HepG2 (cell line): ENCODE measurements around the gene TIMM17A. TPM values are rescaled to one million over a fixed set of nuclear protein-coding genes. Genes with fewer than 3 reads are reported as not detected.

Experiments
- ATAC-seq: fragments of 200-7000 bp; cut with Tn5 transposase; 3 replicates; pipeline ENCODE4 v1.9.1; 2020; ENCODE audit warnings: mild to moderate bottlenecking, moderate library complexity
- BruUV-seq: library from RNA; stranded (reverse); fragments of 400-500 nt; replicated peaks from 2 replicates; lab custom pipeline; 2021; lab: Mats Ljungman, UMichigan
- CTCF ChIA-PET: fragments of 300-600 bp; formaldehyde crosslinking; extraction: SDS; loops from one replicate; lab custom pipeline; 2021; ENCODE audit warnings: low total read pairs, inconsistent platforms, low intra/inter-chr PET ratio; lab: Yijun Ruan, JAX
- POLR2A ChIA-PET: fragments of 350-600 bp; sonication (Branson Sonifier 250); formaldehyde crosslinking; loops from one replicate; lab custom pipeline; 2020; ENCODE audit warnings: antibody characterized with exemption, inconsistent platforms; lab: Yijun Ruan, JAX
- DNase-seq: peaks from one replicate; pipeline ENCODE4 v3.0.0-alpha.2; 2015; ENCODE audit warnings: low spot score
- FAIRE-seq: peaks from 3 replicates; lab custom pipeline; 2011; peaks lifted over from hg19 to GRCh38; lab: Jason Lieb, UNC
- H2AFZ ChIP-seq: one replicate; pipeline ENCODE4 v1.6.1; 2011; ENCODE audit warnings: low read length, inconsistent platforms
- H3K27ac ChIP-seq: fragments of 300-600 bp; 3 replicates; pipeline ENCODE4 v1.8.0; 2011; ENCODE audit warnings: mixed run types, mild to moderate bottlenecking, mixed read lengths, low read length, inconsistent platforms; ENCODE audit not compliant: insufficient read depth; ENCODE audit errors: extremely low read length
- H3K27me3 ChIP-seq, 2 experiments: fragments of 200-600 bp in 1 of 2; 2 replicates in 1 of 2; 3 replicates in 1 of 2; pipeline versions ENCODE4 v1.6.0 to v1.8.0; 2011; ENCODE audit warnings: low read length in 2 of 2, mild to moderate bottlenecking in 2 of 2, moderate library complexity in 2 of 2, inconsistent platforms in 1 of 2; ENCODE audit not compliant: insufficient read depth in 2 of 2, control insufficient read depth in 1 of 2
- H3K36me3 ChIP-seq, 2 experiments: fragments of 200-600 bp in 1 of 2; replicated peaks in 1 of 2; 2 replicates in 1 of 2; 3 replicates in 1 of 2; pipeline versions ENCODE4 v1.5.1 to v1.8.0; 2011; ENCODE audit warnings: low read length in 2 of 2, inconsistent platforms in 1 of 2; ENCODE audit not compliant: insufficient read depth in 2 of 2, control insufficient read depth in 1 of 2
- H3K4me1 ChIP-seq: 2 replicates; pipeline ENCODE4 v1.5.1; 2012; ENCODE audit warnings: low read length, inconsistent platforms; ENCODE audit not compliant: insufficient read depth
- H3K4me2 ChIP-seq: 2 replicates; pipeline ENCODE4 v1.6.0; 2011; ENCODE audit warnings: low read depth, low read length, inconsistent platforms
- H3K4me3 ChIP-seq, 3 experiments: fragments of 200-600 bp in 1 of 3; sonication (generic), shearing (Covaris generic) in 1 of 3; replicated peaks in 1 of 3; 2 replicates each; pipeline ENCODE4 v1.5.1; 2011 to 2016; ENCODE audit warnings: low read length in 3 of 3, inconsistent platforms in 2 of 3, low read depth in 2 of 3, mild to moderate bottlenecking in 2 of 3, control low read depth in 1 of 3, mixed read lengths in 1 of 3; ENCODE audit not compliant: insufficient read depth in 1 of 3
- H3K79me2 ChIP-seq: one replicate; pipeline ENCODE4 v1.6.1; 2011; ENCODE audit warnings: low read length, inconsistent platforms; ENCODE audit not compliant: insufficient read depth
- H3K9ac ChIP-seq: 2 replicates; pipeline ENCODE4 v1.6.0; 2011; ENCODE audit warnings: mild to moderate bottlenecking, low read depth, low read length, inconsistent platforms; ENCODE audit not compliant: insufficient read depth
- H3K9me3 ChIP-seq: 2 replicates; pipeline ENCODE4 v1.5.1; 2012; ENCODE audit warnings: mild to moderate bottlenecking, low read length
- H4K20me1 ChIP-seq: 2 replicates; pipeline ENCODE4 v1.6.0; 2011; ENCODE audit warnings: inconsistent platforms, mild to moderate bottlenecking, low read length, moderate library complexity; ENCODE audit not compliant: insufficient read depth
- BCLAF1 ChIP-seq: fragments of 450-650 bp; IDR thresholded peaks from 2 replicates; pipeline ENCODE4 v1.6.1; 2017; ENCODE audit warnings: mild to moderate bottlenecking
- CCDC6 ChIP-seq: sonication (generic); formaldehyde crosslinking; IDR thresholded peaks from 2 replicates; pipeline ENCODE4 v1.8.1; 2022; ENCODE audit warnings: mild to moderate bottlenecking, missing genetic modification reagents, moderate library complexity
- FOSL2 ChIP-seq: sonication (generic); formaldehyde crosslinking; IDR thresholded peaks from 2 replicates; pipeline ENCODE4 v1.4.0; 2020; ENCODE audit warnings: missing genetic modification reagents
- FOXK1 ChIP-seq: sonication (generic); formaldehyde crosslinking; IDR thresholded peaks from 2 replicates; pipeline ENCODE4 v1.4.0; 2020; ENCODE audit warnings: low read depth, missing genetic modification reagents, borderline replicate concordance
- IRF2 ChIP-seq: IDR thresholded peaks from 2 replicates; pipeline ENCODE4 v1.6.1; 2018; ENCODE audit warnings: missing genetic modification reagents, missing compliant biosample characterization
- KLF12 ChIP-seq: sonication (generic); formaldehyde crosslinking; IDR thresholded peaks from 2 replicates; pipeline ENCODE4 v1.4.0; 2020; ENCODE audit warnings: missing genetic modification reagents, borderline replicate concordance
- NBN ChIP-seq: fragments of 450-650 bp; conservative IDR thresholded peaks from 2 replicates; pipeline ENCODE4 v1.6.1; 2017
- NCOR1 ChIP-seq: fragments of 200-600 bp; sonication (generic); IDR thresholded peaks from 2 replicates; pipeline ENCODE4 v1.7.0; 2017; ENCODE audit warnings: antibody characterized with exemption, low read length, borderline replicate concordance
- NR1H2 ChIP-seq: sonication (generic); formaldehyde crosslinking; IDR thresholded peaks from 2 replicates; pipeline ENCODE4 v1.8.1; 2022; ENCODE audit warnings: low read depth, missing genetic modification reagents, borderline replicate concordance
- RNF219 ChIP-seq: sonication (generic); formaldehyde crosslinking; IDR thresholded peaks from 2 replicates; pipeline ENCODE4 v1.5.0; 2020; ENCODE audit warnings: mild to moderate bottlenecking, missing genetic modification reagents
- SP1 ChIP-seq, 2 experiments: fragments of 450-650 bp in 1 of 2; sonication (generic) in 1 of 2; formaldehyde crosslinking in 1 of 2; IDR thresholded peaks; 2 replicates each; pipeline versions ENCODE4 v1.4.0 to v1.6.1; 2016 to 2020; ENCODE audit warnings: missing genetic modification reagents in 1 of 2
- TOE1 ChIP-seq: sonication (generic); formaldehyde crosslinking; IDR thresholded peaks from 2 replicates; pipeline ENCODE4 v1.4.0; 2020; ENCODE audit warnings: mild to moderate bottlenecking, missing genetic modification reagents
- ZNF672 ChIP-seq: sonication (generic); formaldehyde crosslinking; IDR thresholded peaks from 2 replicates; pipeline ENCODE4 v1.8.1; 2022; ENCODE audit warnings: missing genetic modification reagents
- WGBS: methylation state at CpG from one replicate; pipeline ENCODE4 v1.1.6; 2017; ENCODE audit warnings: low lambda C conversion rate; 5-methylcytosine and 5-hydroxymethylcytosine counted together
- in situ Hi-C: cut with HindIII; loops from 2 replicates; pipeline ENCODE4 v1.10.0; 2017; ENCODE audit warnings: low pct_unique_long_range_greater_than_20kb; ENCODE audit not compliant: extremely low pct_ligation_motif_present
- intact Hi-C: fragments of 100-400 bp; cut with micrococcal nuclease; formaldehyde crosslinking; loops from one replicate; pipeline ENCODE4 v1.10.0; 2022; ENCODE audit not compliant: unreplicated experiment
- polyA plus RNA-seq, 8 experiments: library from polyadenylated mRNA; depleted of rRNA in 3 of 8; stranded (reverse) in 7 of 8; unstranded in 1 of 8; fragments of >200 nt; fragmentation: Illumina TruSeq in 4 of 8; extraction: Trizol in 4 of 8; gene quantifications; 2 replicates each; pipeline versions ENCODE4 v1.2.1 to v1.2.3, GENCODE V29; 2011 to 2016; ENCODE audit warnings: low read depth in 4 of 8, missing spikeins in 1 of 8, mixed read lengths in 1 of 8; ENCODE audit not compliant: insufficient read depth in 1 of 8
- total RNA-seq, 5 experiments: library from RNA; depleted of rRNA; stranded (reverse); fragments of >200 nt; fragmentation: Illumina TruSeq; extraction: Trizol; gene quantifications; 2 replicates each; pipeline ENCODE4 v1.2.3, GENCODE V29; 2016; ENCODE audit warnings: low read depth in 1 of 5
- TF ChIP-seq, protein P1 (sequence below): IDR thresholded peaks from 2 replicates; pipeline ENCODE4 v1.6.1; 2016; ENCODE audit warnings: mild to moderate bottlenecking, missing biosample characterization, missing genetic modification reagents
- TF ChIP-seq, protein P2 (sequence below): sonication (generic); formaldehyde crosslinking; conservative IDR thresholded peaks from 2 replicates; pipeline ENCODE4 v1.8.1; 2023; ENCODE audit warnings: missing genetic modification reagents
- TF ChIP-seq, protein P3 (sequence below): sonication (generic); formaldehyde crosslinking; IDR thresholded peaks from 2 replicates; pipeline ENCODE4 v1.8.0; 2023; ENCODE audit warnings: mild to moderate bottlenecking, missing genetic modification reagents

Gene TIMM17A
- total and polyA plus RNA-seq, 2 of the 13 experiments (the other 11 are each of a cell fraction or from before 2014, with no cell fraction given), result 50.8 to 97.8 TPM

DNA sequence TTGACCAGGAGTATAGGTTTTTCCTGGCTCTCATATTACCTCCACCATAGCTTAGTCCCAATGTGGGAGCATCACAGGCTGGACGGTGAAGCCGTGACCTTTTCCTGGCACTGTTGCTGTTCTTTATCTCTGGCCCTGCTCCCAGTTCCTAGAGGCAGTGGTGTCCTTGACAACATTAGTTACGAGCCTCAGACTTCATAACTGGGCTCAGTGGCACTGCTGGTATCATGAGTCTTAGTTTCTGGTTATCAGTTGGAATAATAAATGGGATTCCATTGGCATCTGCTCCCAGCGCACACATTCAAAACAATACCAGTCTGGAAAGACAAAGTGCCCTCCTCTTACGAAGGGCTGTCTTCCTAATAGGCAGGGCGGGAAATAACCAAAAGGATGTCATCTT is 35.1 kb downstream of the TIMM17A start:
- Histone ChIP-seq H2AFZ (no peak overlapping the region), H3K79me2 (peaks cover 9% of the 10 kb centered on the region), H4K20me1 (no peaks in the 10 kb centered on the region), H3K27ac (no peak overlapping the region), H3K9me3 (no peaks in the 10 kb centered on the region), H3K9ac (no peak overlapping the region), H3K4me2 (no peak overlapping the region), H3K36me3 (peaks cover 14 to 52% of the 10 kb centered on the region in 2 experiments), H3K4me1 (no peaks in the 10 kb centered on the region), H3K27me3 (no peaks in the 10 kb centered on the region), H3K4me3 (no peak overlapping the region)
- ATAC-seq (no peak), DNase-seq (no peak), FAIRE-seq (no peak)
- intact Hi-C loops (no loop called here), in situ Hi-C loops (no loop called here)
- BruUV-seq, result no TSS peak
- CTCF ChIA-PET, result no interaction called here
- 98% methylated on average over 6 of the region's 6 CpGs for WGBS
- POLR2A ChIA-PET, result no interaction called here
- TF ChIP-seq RNF219 (CRISPR knock-in tag) (no peak), IRF2 (no peak), TOE1 (no peak), CCDC6 (CRISPR knock-in tag) (no peak), KLF12 (CRISPR knock-in tag) (no peak), ZNF672 (CRISPR knock-in tag) (no peak), SP1 (IDR thresholded peaks at IDR 0.05) (no peak), SP1 (CRISPR knock-in tag; IDR thresholded peaks at IDR 0.05) (no peak), FOSL2 (CRISPR knock-in tag) (no peak), NBN (no peak), BCLAF1 (no peak), NR1H2 (no peak), FOXK1 (CRISPR knock-in tag) (no peak), NCOR1 (no peak)
- TF ChIP-seq, protein P1, sequence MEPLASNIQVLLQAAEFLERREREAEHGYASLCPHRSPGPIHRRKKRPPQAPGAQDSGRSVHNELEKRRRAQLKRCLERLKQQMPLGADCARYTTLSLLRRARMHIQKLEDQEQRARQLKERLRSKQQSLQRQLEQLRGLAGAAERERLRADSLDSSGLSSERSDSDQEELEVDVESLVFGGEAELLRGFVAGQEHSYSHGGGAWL, result no peak
- TF ChIP-seq, protein P2, sequence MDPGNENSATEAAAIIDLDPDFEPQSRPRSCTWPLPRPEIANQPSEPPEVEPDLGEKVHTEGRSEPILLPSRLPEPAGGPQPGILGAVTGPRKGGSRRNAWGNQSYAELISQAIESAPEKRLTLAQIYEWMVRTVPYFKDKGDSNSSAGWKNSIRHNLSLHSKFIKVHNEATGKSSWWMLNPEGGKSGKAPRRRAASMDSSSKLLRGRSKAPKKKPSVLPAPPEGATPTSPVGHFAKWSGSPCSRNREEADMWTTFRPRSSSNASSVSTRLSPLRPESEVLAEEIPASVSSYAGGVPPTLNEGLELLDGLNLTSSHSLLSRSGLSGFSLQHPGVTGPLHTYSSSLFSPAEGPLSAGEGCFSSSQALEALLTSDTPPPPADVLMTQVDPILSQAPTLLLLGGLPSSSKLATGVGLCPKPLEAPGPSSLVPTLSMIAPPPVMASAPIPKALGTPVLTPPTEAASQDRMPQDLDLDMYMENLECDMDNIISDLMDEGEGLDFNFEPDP (CRISPR knock-in tag), result no peak
- TF ChIP-seq, protein P3, sequence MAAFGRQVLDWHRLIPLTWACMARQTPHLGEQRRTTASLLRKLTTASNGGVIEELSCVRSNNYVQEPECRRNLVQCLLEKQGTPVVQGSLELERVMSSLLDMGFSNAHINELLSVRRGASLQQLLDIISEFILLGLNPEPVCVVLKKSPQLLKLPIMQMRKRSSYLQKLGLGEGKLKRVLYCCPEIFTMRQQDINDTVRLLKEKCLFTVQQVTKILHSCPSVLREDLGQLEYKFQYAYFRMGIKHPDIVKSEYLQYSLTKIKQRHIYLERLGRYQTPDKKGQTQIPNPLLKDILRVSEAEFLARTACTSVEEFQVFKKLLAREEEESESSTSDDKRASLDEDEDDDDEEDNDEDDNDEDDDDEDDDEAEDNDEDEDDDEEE (CRISPR knock-in tag), result no peak
